GM23338 (cell line): Measurements from ENCODE around the gene CCDC24. TPM values are rescaled to one million over a fixed set of nuclear protein-coding genes. Genes with fewer than 3 reads are reported as not detected.

Experiments
- ATAC-seq: fragments of 200-7000 bp; cut with Tn5 transposase; 3 replicates; pipeline ENCODE4 v1.9.1; 2020
- DNase-seq: peaks from one replicate; pipeline ENCODE4 v3.0.0-alpha.2; 2015; ENCODE audit warnings: low spot score
- H2AFZ ChIP-seq: fragments of 200-600 bp; sonication (generic); 2 replicates; pipeline ENCODE4 v1.8.0; 2016; ENCODE audit warnings: antibody characterized with exemption, mild to moderate bottlenecking, moderate library complexity
- H3F3A ChIP-seq: fragments of 200-600 bp; sonication (generic); replicated peaks from 2 replicates; pipeline ENCODE4 v1.8.0; 2017; ENCODE audit warnings: antibody characterized with exemption, mixed run types, low read depth
- H3K27ac ChIP-seq: fragments of 200-600 bp; sonication (generic); 2 replicates; pipeline ENCODE4 v1.6.1; 2016; ENCODE audit warnings: low read depth
- H3K27me3 ChIP-seq: fragments of 200-600 bp; sonication (generic); 2 replicates; pipeline ENCODE4 v1.8.0; 2016; ENCODE audit warnings: mild to moderate bottlenecking, mixed run types, moderate library complexity; ENCODE audit not compliant: insufficient read depth
- H3K36me3 ChIP-seq: fragments of 200-600 bp; sonication (generic); 2 replicates; pipeline ENCODE4 v1.8.0; 2016; ENCODE audit warnings: mild to moderate bottlenecking; ENCODE audit not compliant: insufficient read depth
- H3K4me1 ChIP-seq: fragments of 200-600 bp; sonication (generic); 2 replicates; pipeline ENCODE4 v1.8.0; 2016; ENCODE audit warnings: mild to moderate bottlenecking, moderate library complexity; ENCODE audit not compliant: insufficient read depth
- H3K4me2 ChIP-seq: fragments of 200-600 bp; sonication (generic); 2 replicates; pipeline ENCODE4 v1.7.1; 2017; ENCODE audit warnings: mixed run types
- H3K4me3 ChIP-seq: fragments of 200-600 bp; sonication (generic); 2 replicates; pipeline ENCODE4 v1.6.1; 2016; ENCODE audit warnings: mixed run types
- H3K79me2 ChIP-seq: fragments of 200-600 bp; sonication (generic); replicated peaks from 2 replicates; pipeline ENCODE4 v1.8.0; 2017; ENCODE audit warnings: mild to moderate bottlenecking; ENCODE audit not compliant: insufficient read depth
- H3K9me2 ChIP-seq: fragments of 200-600 bp; sonication (generic); 2 replicates; pipeline ENCODE4 v1.8.0; 2017; ENCODE audit not compliant: insufficient read depth
- H4K20me1 ChIP-seq: fragments of 200-600 bp; sonication (generic); replicated peaks from 2 replicates; pipeline ENCODE4 v1.8.0; 2017; ENCODE audit warnings: mild to moderate bottlenecking; ENCODE audit not compliant: insufficient read depth
- H3K27ac Mint-ChIP-seq: 2 replicates; pipeline ENCODE4 v1.8.0; 2020; ENCODE audit warnings: inconsistent platforms, mild to moderate bottlenecking, moderate library complexity, mixed read lengths
- H3K27me3 Mint-ChIP-seq: 3 replicates; pipeline ENCODE4 v1.8.0; 2022; ENCODE audit warnings: low read depth, mild to moderate bottlenecking, moderate library complexity, mixed read lengths, inconsistent platforms; ENCODE audit not compliant: insufficient read depth, poor library complexity
- H3K36me3 Mint-ChIP-seq: 3 replicates; pipeline ENCODE4 v1.8.0; 2021; ENCODE audit warnings: low read depth, mild to moderate bottlenecking, inconsistent platforms, moderate library complexity, mixed read lengths
- H3K4me1 Mint-ChIP-seq: 3 replicates; pipeline ENCODE4 v1.8.0; 2020; ENCODE audit warnings: mild to moderate bottlenecking, inconsistent platforms, mixed read lengths
- H3K4me3 Mint-ChIP-seq: 3 replicates; pipeline ENCODE4 v1.8.0; 2021; ENCODE audit warnings: moderate library complexity, mild to moderate bottlenecking, inconsistent platforms, mixed read lengths
- H3K9me3 Mint-ChIP-seq: 3 replicates; pipeline ENCODE4 v1.8.0; 2020; ENCODE audit warnings: moderate library complexity, mild to moderate bottlenecking, inconsistent platforms, mixed read lengths
- CREB1 ChIP-seq: fragments of 250-450 bp; sonication (Bioruptor Pico); IDR thresholded peaks from 2 replicates; pipeline ENCODE4 v1.5.0; 2020; ENCODE audit warnings: low read depth, mild to moderate bottlenecking, moderate library complexity
- CTCF ChIP-seq, 2 experiments: fragments of 200-600 bp in 1 of 2; sonication (generic) in 1 of 2; conservative IDR thresholded peaks; 2 replicates each; pipeline versions ENCODE4 v1.5.1 to v1.6.1; 2016 to 2017; ENCODE audit warnings: antibody characterized with exemption in 2 of 2, low read depth in 2 of 2, mild to moderate bottlenecking in 2 of 2, moderate library complexity in 1 of 2
- ETS1 ChIP-seq: IDR thresholded peaks from 2 replicates; pipeline ENCODE4 v1.6.1; 2016; ENCODE audit warnings: antibody characterized with exemption
- EZH2 ChIP-seq: fragments of 200-600 bp; sonication (generic); IDR thresholded peaks from one replicate; pipeline ENCODE4 v1.8.0; 2017; ENCODE audit warnings: antibody characterized with exemption, mild to moderate bottlenecking, low read depth; ENCODE audit not compliant: unreplicated experiment
- EZH2phosphoT487 ChIP-seq: fragments of 200-600 bp; sonication (generic); IDR thresholded peaks from one replicate; pipeline ENCODE4 v1.8.1; 2018; ENCODE audit warnings: antibody characterized with exemption; ENCODE audit not compliant: unreplicated experiment
- JUNB ChIP-seq: IDR thresholded peaks from one replicate; pipeline ENCODE4 v1.6.1; 2016; ENCODE audit warnings: antibody characterized with exemption; ENCODE audit not compliant: unreplicated experiment
- NANOG ChIP-seq: IDR thresholded peaks from 2 replicates; pipeline ENCODE4 v1.6.1; 2016; ENCODE audit warnings: antibody characterized with exemption, borderline replicate concordance
- POLR2AphosphoS5 ChIP-seq: IDR thresholded peaks from 2 replicates; pipeline ENCODE4 v1.6.1; 2016; ENCODE audit warnings: antibody characterized with exemption, low read depth
- REST ChIP-seq: IDR thresholded peaks from one replicate; pipeline ENCODE4 v1.6.1; 2018; ENCODE audit warnings: antibody characterized with exemption; ENCODE audit not compliant: unreplicated experiment
- STAT1 ChIP-seq: IDR thresholded peaks from one replicate; pipeline ENCODE4 v1.6.1; 2016; ENCODE audit warnings: antibody characterized with exemption; ENCODE audit not compliant: unreplicated experiment
- ZNF114 ChIP-seq: fragments of 250-450 bp; sonication (Bioruptor Pico); IDR thresholded peaks from 2 replicates; pipeline ENCODE4 v1.5.0; 2020; ENCODE audit warnings: mild to moderate bottlenecking, moderate library complexity
- ZNF331 ChIP-seq: fragments of 250-450 bp; sonication (Bioruptor Pico); IDR thresholded peaks from 2 replicates; pipeline ENCODE4 v1.5.0; 2020; ENCODE audit warnings: low read depth, mild to moderate bottlenecking, moderate library complexity
- ZNF462 ChIP-seq: fragments of 250-450 bp; sonication (Bioruptor Pico); IDR thresholded peaks from 2 replicates; pipeline ENCODE4 v1.5.0; 2020; ENCODE audit warnings: mild to moderate bottlenecking, moderate library complexity
- polyA plus RNA-seq: library from polyadenylated mRNA; unstranded; fragments of >200 nt; fragmentation: Nextera tagmentation; extraction: Ambion mirVana; gene quantifications from 2 replicates; pipeline ENCODE4 v1.2.1, GENCODE V29; 2016
- total RNA-seq: library from RNA; depleted of rRNA; stranded (reverse); fragments of >200 nt; shearing (Covaris generic); gene quantifications from 2 replicates; pipeline ENCODE4 v1.2.3, GENCODE V29; 2014

CCDC24 gene
- total and polyA plus RNA-seq, 2 experiments from 2014 or later: 8.3 to 17.2 TPM

GRCh38 chr1:43949678-43950077 lies 41.7 kb upstream of the CCDC24 start:
- no peak for TF ChIP-seq ZNF331 (CRISPR knock-in tag)
- no peak for TF ChIP-seq CREB1
- no peak for TF ChIP-seq EZH2phosphoT487
- no peak for TF ChIP-seq POLR2AphosphoS5
- no peak for TF ChIP-seq STAT1
- TF ChIP-seq ETS1: no peak
- no peak for TF ChIP-seq CTCF (conservative IDR thresholded peaks at IDR 0.05; ENCODE audit: low read depth in 2 of 2)
- no peak for TF ChIP-seq ZNF114 (CRISPR knock-in tag)
- TF ChIP-seq EZH2: no peak
- TF ChIP-seq NANOG: no peak
- TF ChIP-seq JUNB: no peak
- TF ChIP-seq ZNF462 (CRISPR knock-in tag): no peak
- no peak for TF ChIP-seq REST
- peaks cover 9% of the 10 kb centered on the region for H3K4me1 ChIP-seq
- H3K79me2 ChIP-seq: peaks cover 4% of the 10 kb centered on the region; the same call in 1 of the 2 replicates
- ATAC-seq: no peak
- no peak overlapping the region for H3K4me3 ChIP-seq
- no peak overlapping the region for H3K27ac Mint-ChIP-seq
- no peak overlapping the region for H3K4me2 ChIP-seq
- H4K20me1 ChIP-seq: no peaks in the 10 kb centered on the region; the same call in 1 of the 2 replicates
- H3K27me3 Mint-ChIP-seq: peaks cover 7% of the 10 kb centered on the region
- H3F3A ChIP-seq: 0 out of 2 replicates have a peak, but pooled peaks cover 5% of the 10 kb centered on the region
- no peaks in the 10 kb centered on the region for H3K27me3 ChIP-seq
- H3K27ac ChIP-seq: no peak overlapping the region
- H3K4me1 Mint-ChIP-seq: peaks cover 28% of the 10 kb centered on the region
- no peaks in the 10 kb centered on the region for H3K9me2 ChIP-seq
- no peak overlapping the region for H2AFZ ChIP-seq
- no peak for DNase-seq
- no peaks in the 10 kb centered on the region for H3K9me3 Mint-ChIP-seq
- H3K4me3 Mint-ChIP-seq: no peak overlapping the region
- H3K36me3 ChIP-seq: no peaks in the 10 kb centered on the region
- no peaks in the 10 kb centered on the region; the same call in 2 of the 3 replicates for H3K36me3 Mint-ChIP-seq
